Adipocyte (in vitro differentiated cells): ENCODE measurements around the gene TMEM178A.
"Not testable (repeated sequence)": the region's sequence is repeated elsewhere in the genome, so short reads cannot be mapped to it uniquely, and the experiment has no call there.

ENCODE experiments used
- DNase-seq: peaks from one replicate; pipeline ENCODE4 v3.0.0-alpha.2; 2015; ENCODE audit warnings: low read depth
- H3K27me3 ChIP-seq: replicated peaks from 2 replicates; pipeline ENCODE4 v1.7.0; 2013; ENCODE audit warnings: mild to moderate bottlenecking, low read length, moderate library complexity; ENCODE audit not compliant: control insufficient read depth, insufficient read depth
- H3K36me3 ChIP-seq: 2 replicates; pipeline ENCODE4 v1.7.0; 2013; ENCODE audit warnings: low read length, mild to moderate bottlenecking, moderate library complexity; ENCODE audit not compliant: control insufficient read depth, insufficient read depth, severe bottlenecking
- H3K4me1 ChIP-seq: 2 replicates; pipeline ENCODE4 v1.7.0; 2013; ENCODE audit warnings: mild to moderate bottlenecking, low read length, moderate library complexity; ENCODE audit not compliant: control insufficient read depth, insufficient read depth
- H3K4me3 ChIP-seq: 2 replicates; pipeline ENCODE4 v1.7.0; 2013; ENCODE audit warnings: mild to moderate bottlenecking, low read length, moderate library complexity
- H3K9ac ChIP-seq: 2 replicates; pipeline ENCODE4 v1.7.0; 2013; ENCODE audit warnings: mild to moderate bottlenecking, low read length, moderate library complexity
- H3K9me3 ChIP-seq: 2 replicates; pipeline ENCODE4 v1.7.0; 2013; ENCODE audit warnings: mild to moderate bottlenecking, low read length, moderate library complexity; ENCODE audit not compliant: control insufficient read depth

Gene TMEM178A

GRCh38 chr2:39715095-39715494 lies 49.4 kb downstream of the TMEM178A start:
- H3K27me3 ChIP-seq, result no peaks in the 10 kb centered on the region
- DNase-seq, result no peak
- H3K36me3 ChIP-seq, result no peaks in the 10 kb centered on the region
- H3K4me1 ChIP-seq, result no peaks in the 10 kb centered on the region
- no peak overlapping the region for H3K4me3 ChIP-seq
- no peak overlapping the region for H3K9ac ChIP-seq
- no peaks in the 10 kb centered on the region for H3K9me3 ChIP-seq

- Histone ChIP-seq H3K9me3 (no peaks in the 10 kb centered on the region), H3K36me3 (no peaks in the 10 kb centered on the region), H3K27me3 (no peaks in the 10 kb centered on the region), H3K4me1 (no peaks in the 10 kb centered on the region), H3K9ac (no peak overlapping the region), H3K4me3 (no peak overlapping the region)
- DNase-seq, result no peak
Observed at GRCh38 chr2:39715822-39716221, 50.1 kb downstream of the TMEM178A start.

GRCh38 chr2:39717067-39717466 lies 51.4 kb downstream of the TMEM178A start:
- Histone ChIP-seq H3K4me1 (no peaks in the 10 kb centered on the region), H3K27me3 (no peaks in the 10 kb centered on the region), H3K9ac (no peak overlapping the region), H3K4me3 (no peak overlapping the region), H3K9me3 (no peaks in the 10 kb centered on the region), H3K36me3 (no peaks in the 10 kb centered on the region)
- DNase-seq, result no peak

GRCh38 chr2:39718483-39718882 lies 52.8 kb downstream of the TMEM178A start:
- Histone ChIP-seq H3K4me3 (no peak overlapping the region), H3K9ac (no peak overlapping the region), H3K27me3 (no peaks in the 10 kb centered on the region), H3K36me3 (no peaks in the 10 kb centered on the region), H3K9me3 (no peaks in the 10 kb centered on the region), H3K4me1 (peaks cover under 1% of the 10 kb centered on the region)
- peak; percentile 54 for DNase-seq

GRCh38 chr2:39719317-39719716 lies 53.6 kb downstream of the TMEM178A start:
- DNase-seq, result no peak
- H3K27me3 ChIP-seq, result no peaks in the 10 kb centered on the region
- peaks cover 3% of the 10 kb centered on the region for H3K4me1 ChIP-seq
- no peaks in the 10 kb centered on the region for H3K9me3 ChIP-seq
- H3K36me3 ChIP-seq, result no peaks in the 10 kb centered on the region
- H3K4me3 ChIP-seq, result no peak overlapping the region
- no peak overlapping the region for H3K9ac ChIP-seq

GRCh38 chr2:39720970-39721369 lies 55.3 kb downstream of the TMEM178A start:
- Histone ChIP-seq H3K9ac (no peak overlapping the region), H3K9me3 (no peaks in the 10 kb centered on the region), H3K27me3 (no peaks in the 10 kb centered on the region), H3K36me3 (no peaks in the 10 kb centered on the region), H3K4me3 (no peak overlapping the region), H3K4me1 (peaks cover 3% of the 10 kb centered on the region)
- no peak for DNase-seq

GRCh38 chr2:39723497-39723896 lies 57.8 kb downstream of the TMEM178A start:
- Histone ChIP-seq H3K4me1 (peaks cover 3% of the 10 kb centered on the region), H3K9me3 (no peaks in the 10 kb centered on the region), H3K36me3 (no peaks in the 10 kb centered on the region), H3K9ac (no peak overlapping the region), H3K27me3 (no peaks in the 10 kb centered on the region), H3K4me3 (no peak overlapping the region)
- no peak for DNase-seq

- DNase-seq, result no peak
Observed at GRCh38 chr2:39723946-39724827, 58.5 kb downstream of the TMEM178A start.

GRCh38 chr2:39724828-39725144 lies 59.1 kb downstream of the TMEM178A start:
- no peaks in the 10 kb centered on the region for H3K36me3 ChIP-seq
- peaks cover 3% of the 10 kb centered on the region for H3K4me1 ChIP-seq
- H3K9me3 ChIP-seq, result no peaks in the 10 kb centered on the region
- DNase-seq, result no peak
- no peak overlapping the region for H3K4me3 ChIP-seq
- no peaks in the 10 kb centered on the region for H3K27me3 ChIP-seq
- no peak overlapping the region for H3K9ac ChIP-seq

More at GRCh38 chr2:39723946-39724827, 58.5 kb downstream of the TMEM178A start:
- Histone ChIP-seq H3K9ac (no peak overlapping the region), H3K4me3 (no peak overlapping the region), H3K4me1 (peaks cover 3% of the 10 kb centered on the region), H3K27me3 (no peaks in the 10 kb centered on the region), H3K36me3 (no peaks in the 10 kb centered on the region), H3K9me3 (no peaks in the 10 kb centered on the region)

GRCh38 chr2:39725401-39725800 lies 59.7 kb downstream of the TMEM178A start:
- DNase-seq, result peak; percentile 49
- no peaks in the 10 kb centered on the region for H3K36me3 ChIP-seq
- no peaks in the 10 kb centered on the region for H3K9me3 ChIP-seq
- no peaks in the 10 kb centered on the region for H3K27me3 ChIP-seq
- H3K4me1 ChIP-seq, result peaks cover 3% of the 10 kb centered on the region
- no peak overlapping the region for H3K9ac ChIP-seq
- no peak overlapping the region for H3K4me3 ChIP-seq

- H3K4me3 ChIP-seq, H3K36me3 ChIP-seq, H3K27me3 ChIP-seq, H3K9me3 ChIP-seq, H3K4me1 ChIP-seq, DNase-seq, H3K9ac ChIP-seq: not testable (repeated sequence)
Observed at GRCh38 chr2:39728085-39728484, 62.4 kb downstream of the TMEM178A start.

- H3K4me3 ChIP-seq, result no peak overlapping the region
- no peaks in the 10 kb centered on the region for H3K4me1 ChIP-seq
- no peak overlapping the region for H3K9ac ChIP-seq
- DNase-seq, result no peak
- H3K27me3 ChIP-seq, result no peaks in the 10 kb centered on the region
- no peaks in the 10 kb centered on the region for H3K9me3 ChIP-seq
- H3K36me3 ChIP-seq, result no peaks in the 10 kb centered on the region
Observed at GRCh38 chr2:39728941-39729351, 63.2 kb downstream of the TMEM178A start.
